HCT116 (cell line): ENCODE data around the gene TRIM14. TPM values are rescaled to one million over a fixed set of nuclear protein-coding genes. Genes with fewer than 3 reads are reported as not detected.

Experiments
- ATAC-seq: fragments of 200-7000 bp; cut with Tn5 transposase; 2 replicates; pipeline ENCODE4 v1.9.1; 2020; ENCODE audit warnings: mild to moderate bottlenecking, moderate library complexity
- BruUV-seq: library from RNA; stranded (reverse); fragments of 400-500 nt; replicated peaks from 2 replicates; lab custom pipeline; 2021; lab: Mats Ljungman, UMichigan
- CTCF ChIA-PET: fragments of 300-600 bp; sonication (Branson Sonifier 250); formaldehyde crosslinking; loops from one replicate; lab custom pipeline; 2021; ENCODE audit warnings: antibody characterized with exemption; lab: Charles Lee
- POLR2A ChIA-PET: fragments of 300-600, 350-600 bp; sonication (Branson Sonifier 250); formaldehyde crosslinking; loops from one replicate; lab custom pipeline; 2021; ENCODE audit warnings: antibody characterized with exemption; lab: Charles Lee
- RAD21 ChIA-PET, 2 experiments: fragments of 300-600 bp; sonication (Branson Sonifier 250); formaldehyde crosslinking; loops; one replicate each; lab custom pipeline; 2023; ENCODE audit warnings: low total read pairs in 2 of 2; ENCODE audit not compliant: uncharacterized antibody in 2 of 2, unreplicated experiment in 2 of 2, low non-redundant PET in 1 of 2; lab: Charles Lee
- DNase-seq: peaks from one replicate; pipeline ENCODE4 v3.0.0-alpha.2; 2010; ENCODE audit warnings: low read depth, low spot score
- H2AFZ ChIP-seq: fragments of 200-600 bp; shearing (Covaris generic), sonication (generic); 2 replicates; pipeline ENCODE4 v1.6.1; 2017; ENCODE audit warnings: low read depth, mixed run types, mixed read lengths, antibody characterized with exemption, low read length; ENCODE audit not compliant: poor library complexity, severe bottlenecking
- H3K27ac ChIP-seq: 2 replicates; pipeline ENCODE4 v1.5.1; 2012; ENCODE audit warnings: low read depth, low read length
- H3K27me3 ChIP-seq: fragments of 200-600 bp; sonication (generic); 2 replicates; pipeline ENCODE4 v1.6.1; 2016; ENCODE audit warnings: mixed run types, low read length, mixed read lengths; ENCODE audit not compliant: insufficient read depth
- H3K36me3 ChIP-seq, 2 experiments: fragments of 200-500 bp in 1 of 2; fragments of 200-600 bp in 1 of 2; sonication (Bioruptor generic) in 1 of 2; sonication (generic) in 1 of 2; 2 replicates each; pipeline versions ENCODE4 v1.5.1 to v1.6.1; 2014 to 2016; ENCODE audit warnings: low read length in 2 of 2, inconsistent platforms in 1 of 2, mixed read lengths in 1 of 2, mixed run types in 1 of 2; ENCODE audit not compliant: insufficient read depth in 2 of 2, control insufficient read depth in 1 of 2
- H3K4me1 ChIP-seq, 2 experiments: fragments of 200-600 bp in 1 of 2; sonication (generic) in 1 of 2; 2 replicates each; pipeline versions ENCODE4 v1.5.1 to v1.6.1; 2012 to 2017; ENCODE audit warnings: low read length in 2 of 2, inconsistent platforms in 1 of 2, mild to moderate bottlenecking in 1 of 2, mixed read lengths in 1 of 2, mixed run types in 1 of 2, moderate library complexity in 1 of 2; ENCODE audit not compliant: insufficient read depth in 2 of 2, control insufficient read depth in 1 of 2
- H3K4me2 ChIP-seq: fragments of 200-600 bp; sonication (generic); 2 replicates; pipeline ENCODE4 v1.6.1; 2017; ENCODE audit warnings: mixed run types, low read length, mixed read lengths
- H3K4me3 ChIP-seq, 2 experiments: fragments of 200-600 bp in 1 of 2; sonication (generic) in 1 of 2; replicated peaks in 1 of 2; 2 replicates each; pipeline ENCODE4 v1.5.1; 2011 to 2016; ENCODE audit warnings: low read length in 2 of 2, control low read depth in 1 of 2, low read depth in 1 of 2, mild to moderate bottlenecking in 1 of 2, mixed read lengths in 1 of 2, mixed run types in 1 of 2
- H3K79me2 ChIP-seq: fragments of 200-600 bp; sonication (generic); 2 replicates; pipeline ENCODE4 v1.6.1; 2017; ENCODE audit warnings: mild to moderate bottlenecking, mixed run types, low read length, moderate library complexity, mixed read lengths; ENCODE audit not compliant: insufficient read depth
- H3K9ac ChIP-seq: fragments of 200-600 bp; sonication (generic); 2 replicates; pipeline ENCODE4 v1.6.1; 2016; ENCODE audit warnings: low read length, mixed read lengths
- H3K9me2 ChIP-seq: fragments of 200-600 bp; sonication (generic), shearing (Covaris generic); 2 replicates; pipeline ENCODE4 v1.6.1; 2017; ENCODE audit warnings: mixed run types, mild to moderate bottlenecking, moderate library complexity; ENCODE audit not compliant: insufficient read depth
- H3K9me3 ChIP-seq, 2 experiments: fragments of 200-500 bp in 1 of 2; fragments of 200-600 bp in 1 of 2; sonication (Bioruptor generic) in 1 of 2; sonication (generic) in 1 of 2; 2 replicates each; pipeline ENCODE4 v1.6.1; 2014 to 2017; ENCODE audit warnings: low read length in 2 of 2, mixed read lengths in 2 of 2, inconsistent platforms in 1 of 2, low read depth in 1 of 2, mild to moderate bottlenecking in 1 of 2, mixed run types in 1 of 2, moderate library complexity in 1 of 2; ENCODE audit not compliant: control insufficient read depth in 1 of 2, insufficient read depth in 1 of 2
- H4K20me1 ChIP-seq: fragments of 200-600 bp; sonication (generic), shearing (Covaris generic); 2 replicates; pipeline ENCODE4 v1.6.1; 2017; ENCODE audit warnings: mixed run types, mild to moderate bottlenecking, moderate library complexity; ENCODE audit not compliant: insufficient read depth
- CBX3 ChIP-seq: IDR thresholded peaks from 2 replicates; pipeline ENCODE4 v1.6.1; 2012; ENCODE audit warnings: low read depth
- EZH2 ChIP-seq: fragments of 200-600 bp; sonication (generic); IDR thresholded peaks from 2 replicates; pipeline ENCODE4 v1.6.1; 2017; ENCODE audit warnings: antibody characterized with exemption, mixed run types
- EZH2phosphoT487 ChIP-seq: fragments of 200-600 bp; IDR thresholded peaks from 2 replicates; pipeline ENCODE4 v1.6.1; 2018; ENCODE audit warnings: antibody characterized with exemption, borderline replicate concordance
- MAX ChIP-seq: IDR thresholded peaks from 2 replicates; pipeline ENCODE4 v1.6.1; 2012
- POLR2AphosphoS5 ChIP-seq: IDR thresholded peaks from 2 replicates; pipeline ENCODE4 v1.6.1; 2011; ENCODE audit warnings: mild to moderate bottlenecking, low read depth, low read length, moderate library complexity
- SIN3A ChIP-seq: IDR thresholded peaks from 2 replicates; pipeline ENCODE4 v1.6.1; 2012; ENCODE audit warnings: low read depth
- SRF ChIP-seq: IDR thresholded peaks from 2 replicates; pipeline ENCODE4 v1.6.1; 2012; ENCODE audit warnings: low read depth
- TCF7L2 ChIP-seq: IDR thresholded peaks from 2 replicates; pipeline ENCODE4 v1.7.0; 2011; ENCODE audit warnings: borderline replicate concordance, inconsistent platforms; ENCODE audit not compliant: insufficient read depth, insufficient read length; ENCODE audit errors: extremely low read depth
- ZBTB33 ChIP-seq: IDR thresholded peaks from 2 replicates; pipeline ENCODE4 v1.6.1; 2011; ENCODE audit warnings: mild to moderate bottlenecking, low read length, moderate library complexity; ENCODE audit not compliant: insufficient replicate concordance; ENCODE audit errors: extremely low read depth
- intact Hi-C: fragments of 100-400 bp; cut with micrococcal nuclease; formaldehyde crosslinking; loops from 2 replicates; pipeline ENCODE4 v1.10.0; 2022
- total RNA-seq: library from RNA; stranded (reverse); gene quantifications from one replicate; pipeline ENCODE4 v1.2.1, GENCODE V29; 2021; ENCODE audit not compliant: unreplicated experiment
- TF ChIP-seq, protein P1 (sequence below): IDR thresholded peaks from 2 replicates; pipeline ENCODE4 v1.6.1; 2012

The TRIM14 gene
- total RNA-seq, 1 experiment from 2014 or later, result 24.4 TPM

- Histone ChIP-seq H3K79me2 (peaks cover 92% of the 10 kb centered on the region), H3K9me3 (no peaks in the 10 kb centered on the region), H3K27me3 (no peaks in the 10 kb centered on the region), H3K27ac (no peak overlapping the region), H3K4me3 (no peak overlapping the region)
- POLR2A ChIA-PET, result no interaction called here
- intact Hi-C loops, result no loop called here
- TF ChIP-seq EZH2phosphoT487 (no peak), ZBTB33 (no peak), TCF7L2 (no peak), MAX (no peak), CBX3 (no peak), EZH2 (no peak), SIN3A (no peak), POLR2AphosphoS5 (no peak), SRF (no peak)
- TF ChIP-seq, protein P1, sequence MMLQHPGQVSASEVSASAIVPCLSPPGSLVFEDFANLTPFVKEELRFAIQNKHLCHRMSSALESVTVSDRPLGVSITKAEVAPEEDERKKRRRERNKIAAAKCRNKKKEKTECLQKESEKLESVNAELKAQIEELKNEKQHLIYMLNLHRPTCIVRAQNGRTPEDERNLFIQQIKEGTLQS, result no peak
- TF ChIP-seq, all 23 proteins: peak for 0
- H4K20me1 ChIP-seq, result no peaks in the 10 kb centered on the region
- H2AFZ ChIP-seq, result no peak overlapping the region
- ChIA-PET RAD21 (no interaction called here), CTCF (no interaction called here)
- H3K4me1 ChIP-seq, result peaks cover 0 to 28% of the 10 kb centered on the region in 2 experiments; a peak in 3 of 4 replicates
- no TSS peak for BruUV-seq
- H3K4me2 ChIP-seq, result no peak overlapping the region
- ATAC-seq (no peak), DNase-seq (no peak)
- no peak overlapping the region for H3K9ac ChIP-seq
- H3K9me2 ChIP-seq, result no peaks in the 10 kb centered on the region
- peaks cover 16 to 37% of the 10 kb centered on the region in 2 experiments; a peak in 2 of 4 replicates for H3K36me3 ChIP-seq
Measured at GRCh38 chr9:98050351-98050750, 68.7 kb downstream of the TRIM14 start.
